ENCODE results near the gene SIT1. TPM values are rescaled to one million over a fixed set of nuclear protein-coding genes. Genes with fewer than 3 reads are reported as not detected.
"Not testable (repeated sequence)": the region's sequence is repeated elsewhere in the genome, so short reads cannot be mapped to it uniquely, and the experiment has no call there.

Gene SIT1
- total RNA-seq, 1 donor: 0.36 TPM

DNA sequence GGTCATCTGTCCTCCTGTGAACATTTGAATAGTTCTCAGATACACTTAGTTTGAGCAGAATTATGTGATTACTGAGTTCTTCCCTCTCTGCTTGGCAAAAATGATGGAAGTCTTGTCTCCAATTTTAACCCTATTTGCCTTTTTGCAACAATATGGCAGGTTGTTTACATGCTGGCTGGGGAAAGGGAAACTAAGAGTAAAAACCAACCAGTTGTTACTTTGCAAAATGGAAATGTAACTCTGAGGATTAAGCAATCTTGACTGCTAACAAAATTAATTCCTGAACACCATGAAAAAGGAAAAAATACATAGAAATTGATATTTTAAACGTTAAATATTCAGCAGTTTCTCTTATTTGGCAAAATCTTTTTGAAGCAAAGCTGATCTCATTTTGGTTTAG, 11.1 kb downstream of the SIT1 start:
- DNase-seq (ENCODE audit: insufficient read length, low spot score, missing footprints): no peak

DNA sequence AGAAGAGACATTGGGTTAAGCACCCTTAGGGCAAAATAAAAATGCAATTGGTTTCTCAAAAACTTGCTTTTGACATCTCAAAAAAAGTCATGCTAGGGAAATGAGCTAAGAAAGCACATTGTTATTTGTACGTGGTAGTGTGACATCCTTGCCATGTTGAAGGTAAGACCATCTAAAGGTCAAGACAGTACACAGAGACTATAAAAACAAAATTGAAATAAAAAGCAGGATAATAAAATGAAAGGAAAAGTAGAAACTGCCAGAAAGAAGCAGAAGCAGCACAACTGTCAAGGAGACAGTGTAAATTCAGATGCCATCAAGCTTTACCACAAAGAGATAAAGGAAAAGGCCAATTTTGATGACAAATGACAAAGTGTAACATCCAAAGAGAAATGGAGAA, 11.5 kb downstream of the SIT1 start:
- H3K36me3 ChIP-seq (ENCODE audit: insufficient read depth, low read length): not testable (repeated sequence)

More for the DNA sequence above, 11.1 kb downstream of the SIT1 start:
- H3K9me3 ChIP-seq (ENCODE audit: low read depth, low read length): no peaks in the 10 kb centered on the region
- H3K27me3 ChIP-seq (ENCODE audit: insufficient read depth, low read length): no peaks in the 10 kb centered on the region
- no peak overlapping the region for H3K4me3 ChIP-seq (ENCODE audit: insufficient read depth, low read length)
- no peak overlapping the region for H3K4me2 ChIP-seq (ENCODE audit: insufficient read depth, low read length)
- H3K36me3 ChIP-seq (ENCODE audit: insufficient read depth, low read length): no peaks in the 10 kb centered on the region
- no peak overlapping the region for H3K27ac ChIP-seq (ENCODE audit: low read depth, low read length)
- H2AFZ ChIP-seq (ENCODE audit: low read length): no peak overlapping the region
- H4K20me1 ChIP-seq (ENCODE audit: insufficient read depth, low read length): no peaks in the 10 kb centered on the region
- peaks cover 18% of the 10 kb centered on the region for H3K4me1 ChIP-seq (ENCODE audit: insufficient read depth, low read length)
- TF ChIP-seq, protein P1, sequence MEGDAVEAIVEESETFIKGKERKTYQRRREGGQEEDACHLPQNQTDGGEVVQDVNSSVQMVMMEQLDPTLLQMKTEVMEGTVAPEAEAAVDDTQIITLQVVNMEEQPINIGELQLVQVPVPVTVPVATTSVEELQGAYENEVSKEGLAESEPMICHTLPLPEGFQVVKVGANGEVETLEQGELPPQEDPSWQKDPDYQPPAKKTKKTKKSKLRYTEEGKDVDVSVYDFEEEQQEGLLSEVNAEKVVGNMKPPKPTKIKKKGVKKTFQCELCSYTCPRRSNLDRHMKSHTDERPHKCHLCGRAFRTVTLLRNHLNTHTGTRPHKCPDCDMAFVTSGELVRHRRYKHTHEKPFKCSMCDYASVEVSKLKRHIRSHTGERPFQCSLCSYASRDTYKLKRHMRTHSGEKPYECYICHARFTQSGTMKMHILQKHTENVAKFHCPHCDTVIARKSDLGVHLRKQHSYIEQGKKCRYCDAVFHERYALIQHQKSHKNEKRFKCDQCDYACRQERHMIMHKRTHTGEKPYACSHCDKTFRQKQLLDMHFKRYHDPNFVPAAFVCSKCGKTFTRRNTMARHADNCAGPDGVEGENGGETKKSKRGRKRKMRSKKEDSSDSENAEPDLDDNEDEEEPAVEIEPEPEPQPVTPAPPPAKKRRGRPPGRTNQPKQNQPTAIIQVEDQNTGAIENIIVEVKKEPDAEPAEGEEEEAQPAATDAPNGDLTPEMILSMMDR (IDR thresholded peaks at IDR 0.05; ENCODE audit: extremely low read depth, low read depth, low read length): no peak
- no peaks in the 10 kb centered on the region for H3K79me2 ChIP-seq (ENCODE audit: insufficient read depth, low read length)

DNA sequence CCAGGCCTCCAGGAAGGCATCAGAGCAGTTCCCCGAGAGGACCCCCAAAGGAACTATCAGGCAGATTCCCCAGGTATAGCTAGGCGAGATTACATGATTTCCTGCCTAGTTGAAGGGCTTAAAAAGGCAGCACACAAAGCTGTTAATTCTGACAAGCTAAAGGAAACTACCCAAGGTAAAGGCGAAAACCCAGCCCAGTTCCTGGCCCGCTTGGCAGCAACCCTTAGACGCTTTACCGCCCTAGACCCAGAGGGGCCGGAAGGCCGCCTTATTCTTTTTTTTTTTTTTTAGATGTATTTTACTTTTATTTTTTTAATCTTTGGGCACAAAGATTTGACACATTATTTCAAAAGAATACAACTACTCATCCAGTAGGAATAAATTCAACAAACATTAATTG, 12.0 kb downstream of the SIT1 start:
- H3K9me3 ChIP-seq (ENCODE audit: low read depth, low read length); H3K27me3 ChIP-seq (ENCODE audit: insufficient read depth, low read length); DNase-seq (ENCODE audit: insufficient read length, low spot score, missing footprints); H3K79me2 ChIP-seq (ENCODE audit: insufficient read depth, low read length); H3K27ac ChIP-seq (ENCODE audit: low read depth, low read length); H2AFZ ChIP-seq (ENCODE audit: low read length); H4K20me1 ChIP-seq (ENCODE audit: insufficient read depth, low read length); H3K4me2 ChIP-seq (ENCODE audit: insufficient read depth, low read length); H3K4me3 ChIP-seq (ENCODE audit: insufficient read depth, low read length); H3K36me3 ChIP-seq (ENCODE audit: insufficient read depth, low read length): not testable (repeated sequence)
- peaks cover 12% of the 10 kb centered on the region for H3K4me1 ChIP-seq (ENCODE audit: insufficient read depth, low read length)

More for the DNA sequence above, 11.5 kb downstream of the SIT1 start:
- not testable (repeated sequence) for H3K27me3 ChIP-seq (ENCODE audit: insufficient read depth, low read length); H3K4me2 ChIP-seq (ENCODE audit: insufficient read depth, low read length); DNase-seq (ENCODE audit: insufficient read length, low spot score, missing footprints); H3K4me3 ChIP-seq (ENCODE audit: insufficient read depth, low read length); H3K9me3 ChIP-seq (ENCODE audit: low read depth, low read length); H4K20me1 ChIP-seq (ENCODE audit: insufficient read depth, low read length); H3K27ac ChIP-seq (ENCODE audit: low read depth, low read length); H2AFZ ChIP-seq (ENCODE audit: low read length); H3K79me2 ChIP-seq (ENCODE audit: insufficient read depth, low read length)
- peaks cover 14% of the 10 kb centered on the region for H3K4me1 ChIP-seq (ENCODE audit: insufficient read depth, low read length)

DNA sequence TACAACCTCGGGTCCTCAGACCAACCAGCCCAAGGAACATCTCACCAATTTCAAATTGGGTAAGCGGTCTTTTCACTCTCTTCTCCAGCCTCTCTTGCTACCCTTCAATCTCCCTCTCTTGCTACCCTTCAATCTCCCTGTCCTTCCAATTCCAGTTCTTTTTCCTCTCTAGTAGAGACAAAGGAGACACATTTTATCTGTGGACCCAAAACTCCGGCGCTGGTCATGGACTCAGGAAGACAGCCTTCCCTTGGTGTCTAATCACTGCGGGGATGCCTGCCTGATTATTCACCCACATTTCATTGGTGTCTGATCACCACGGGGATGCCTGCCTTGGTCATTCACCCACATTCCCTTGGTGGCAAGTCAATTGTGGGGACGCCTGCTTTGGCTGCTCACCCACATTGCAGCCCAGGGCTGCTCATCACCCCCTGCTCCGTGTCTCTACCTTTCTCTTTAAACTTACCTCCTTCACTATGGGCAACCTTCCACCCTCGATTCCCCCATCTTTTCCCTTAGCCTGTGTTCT, 13.2 kb downstream of the SIT1 start:
- H4K20me1 ChIP-seq (ENCODE audit: insufficient read depth, low read length); H2AFZ ChIP-seq (ENCODE audit: low read length); H3K27me3 ChIP-seq (ENCODE audit: insufficient read depth, low read length); H3K4me3 ChIP-seq (ENCODE audit: insufficient read depth, low read length); H3K9me3 ChIP-seq (ENCODE audit: low read depth, low read length); H3K27ac ChIP-seq (ENCODE audit: low read depth, low read length); H3K79me2 ChIP-seq (ENCODE audit: insufficient read depth, low read length); DNase-seq (ENCODE audit: insufficient read length, low spot score, missing footprints); H3K36me3 ChIP-seq (ENCODE audit: insufficient read depth, low read length): not testable (repeated sequence)
- H3K4me1 ChIP-seq (ENCODE audit: insufficient read depth, low read length): peaks cover 12% of the 10 kb centered on the region
- peak overlapping the region; percentile 11 for H3K4me2 ChIP-seq (ENCODE audit: insufficient read depth, low read length)

DNA sequence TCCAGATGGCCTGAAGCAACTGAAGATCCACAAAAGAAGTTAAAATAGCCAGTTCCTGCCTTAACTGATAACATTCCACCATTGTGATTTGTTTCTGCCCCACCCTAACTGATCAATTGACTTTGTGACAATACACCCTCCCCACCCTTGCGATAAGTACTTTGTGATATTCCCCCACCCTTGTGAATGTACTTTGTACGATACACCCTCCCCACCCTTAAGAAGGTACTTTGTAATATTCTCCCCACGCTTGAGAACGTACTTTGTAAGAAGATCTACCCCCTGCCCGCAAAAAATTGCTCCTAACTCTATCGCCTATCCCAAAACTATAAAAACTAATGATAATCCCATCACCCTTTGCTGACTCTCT, 13.9 kb downstream of the SIT1 start:
- H4K20me1 ChIP-seq (ENCODE audit: insufficient read depth, low read length); H3K4me2 ChIP-seq (ENCODE audit: insufficient read depth, low read length); H3K9me3 ChIP-seq (ENCODE audit: low read depth, low read length); H3K27me3 ChIP-seq (ENCODE audit: insufficient read depth, low read length); H3K4me3 ChIP-seq (ENCODE audit: insufficient read depth, low read length); H2AFZ ChIP-seq (ENCODE audit: low read length); DNase-seq (ENCODE audit: insufficient read length, low spot score, missing footprints); H3K27ac ChIP-seq (ENCODE audit: low read depth, low read length); H3K79me2 ChIP-seq (ENCODE audit: insufficient read depth, low read length); H3K36me3 ChIP-seq (ENCODE audit: insufficient read depth, low read length): not testable (repeated sequence)
- H3K4me1 ChIP-seq (ENCODE audit: insufficient read depth, low read length): peaks cover 12% of the 10 kb centered on the region

DNA sequence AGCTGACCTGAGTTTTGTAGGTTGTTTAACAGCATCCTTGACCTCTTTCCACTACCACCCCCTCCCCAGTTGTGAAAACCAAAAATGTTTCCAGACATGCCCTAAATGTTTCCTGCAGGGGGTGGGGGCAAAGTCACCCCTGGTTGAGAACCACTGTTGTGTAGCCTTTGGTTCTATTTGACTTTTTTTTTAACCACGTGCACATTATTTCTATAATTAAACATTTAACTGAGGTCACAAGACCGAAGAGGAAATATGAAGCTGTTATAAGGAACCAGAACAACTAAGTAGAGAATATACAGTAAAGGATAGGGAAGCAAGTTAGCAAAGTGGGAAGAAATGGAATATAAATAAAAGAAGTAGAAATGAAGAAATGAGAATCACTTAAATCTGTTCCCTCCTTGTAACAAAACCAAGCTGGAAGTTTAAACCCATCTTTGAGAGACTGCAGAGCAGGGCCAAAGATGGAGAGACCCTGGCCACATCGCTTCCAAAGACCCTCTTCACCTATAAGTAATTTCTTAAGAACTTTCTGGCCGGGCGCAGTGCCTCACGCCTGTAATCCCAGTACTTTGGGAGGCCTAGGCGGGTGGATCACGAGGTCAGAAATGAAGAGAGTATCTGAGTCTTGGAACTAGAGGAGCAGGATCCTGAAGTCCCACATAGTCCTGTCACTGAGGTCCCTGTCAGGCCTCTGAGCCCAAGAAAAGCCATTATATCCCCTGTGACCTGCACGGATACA, 14.4 kb downstream of the SIT1 start:
- no peak overlapping the region for H3K4me2 ChIP-seq (ENCODE audit: insufficient read depth, low read length)
- no peaks in the 10 kb centered on the region for H3K9me3 ChIP-seq (ENCODE audit: low read depth, low read length)
- no peaks in the 10 kb centered on the region for H4K20me1 ChIP-seq (ENCODE audit: insufficient read depth, low read length)
- peaks cover 12% of the 10 kb centered on the region for H3K4me1 ChIP-seq (ENCODE audit: insufficient read depth, low read length)
- no peaks in the 10 kb centered on the region for H3K27me3 ChIP-seq (ENCODE audit: insufficient read depth, low read length)
- DNase-seq (ENCODE audit: insufficient read length, low spot score, missing footprints): no peak
- H3K4me3 ChIP-seq (ENCODE audit: insufficient read depth, low read length): no peak overlapping the region
- no peak overlapping the region for H3K27ac ChIP-seq (ENCODE audit: low read depth, low read length)
- TF ChIP-seq, protein P1 (IDR thresholded peaks at IDR 0.05; ENCODE audit: extremely low read depth, low read depth, low read length): no peak
- no peak overlapping the region for H2AFZ ChIP-seq (ENCODE audit: low read length)
- H3K79me2 ChIP-seq (ENCODE audit: insufficient read depth, low read length): no peaks in the 10 kb centered on the region
- H3K36me3 ChIP-seq (ENCODE audit: insufficient read depth, low read length): no peaks in the 10 kb centered on the region
